CD4-positive, alpha-beta T cell treated with Interleukin-6 at 100 ng/mL for 8 hours (primary cell): ENCODE results near the gene COA1.

Experiments used
- DNase-seq: peaks from one replicate; pipeline ENCODE4 v3.0.0-alpha.2; 2020; ENCODE audit warnings: mixed read lengths, low spot score

COA1 gene

GRCh38 chr7:43653466-43653865 lies 75.9 kb downstream of the COA1 start:
- no peak for DNase-seq

- DNase-seq, result no peak
These were observed 77.0 kb downstream of the COA1 start for GRCh38 chr7:43652364-43652763.

- DNase-seq, result peak; percentile 26
These were observed 78.8 kb downstream of the COA1 start for GRCh38 chr7:43650457-43651052.

- peak; percentile 87 for DNase-seq
These were observed 79.5 kb downstream of the COA1 start for GRCh38 chr7:43649755-43650274.

- peak; percentile 86 for DNase-seq
These were observed 80.6 kb downstream of the COA1 start for GRCh38 chr7:43648473-43649406.

- peak; percentile 40 for DNase-seq
These were observed 81.5 kb downstream of the COA1 start for GRCh38 chr7:43647673-43648472.

- no peak for DNase-seq
These were observed 82.0 kb downstream of the COA1 start for GRCh38 chr7:43647339-43647672.

GRCh38 chr7:43646603-43647338 lies 82.6 kb downstream of the COA1 start:
- no peak for DNase-seq

- DNase-seq, result no peak
These were observed 83.6 kb downstream of the COA1 start for GRCh38 chr7:43645699-43646226.

- DNase-seq, result no peak
These were observed 85.5 kb downstream of the COA1 start for GRCh38 chr7:43643846-43644245.

GRCh38 chr7:43642897-43643630 lies 86.3 kb downstream of the COA1 start:
- no peak for DNase-seq

GRCh38 chr7:43640679-43641078 lies 88.6 kb downstream of the COA1 start:
- DNase-seq, result no peak

GRCh38 chr7:43639858-43640491 lies 89.3 kb downstream of the COA1 start:
- no peak for DNase-seq

GRCh38 chr7:43637114-43637806 lies 92.1 kb downstream of the COA1 start:
- peak; percentile 44 for DNase-seq

- no peak for DNase-seq
These were observed 93.2 kb downstream of the COA1 start for GRCh38 chr7:43636093-43636492.

GRCh38 chr7:43634384-43634783 lies 94.9 kb downstream of the COA1 start:
- no peak for DNase-seq

GRCh38 chr7:43632746-43633145 lies 96.6 kb downstream of the COA1 start:
- no peak for DNase-seq

GRCh38 chr7:43631559-43631958 lies 97.8 kb downstream of the COA1 start:
- no peak for DNase-seq

GRCh38 chr7:43630482-43630881 lies 98.8 kb downstream of the COA1 start:
- no peak for DNase-seq

GRCh38 chr7:43629857-43630256 lies 99.5 kb downstream of the COA1 start:
- DNase-seq, result no peak
